ENCODE data around the gene NUDCD2.

Gene NUDCD2

GRCh38 chr5:163459819-163460561 lies at the start of gene NUDCD2:
NUDCD2 (minus strand) TSS chr5:163460102; CDS start chr5:163460050, 52 bp downstream.
- DNase-seq = peak; percentile 92

GRCh38 chr5:163509291-163509951 lies 49.5 kb upstream of the NUDCD2 start:
- DNase-seq = no peak

GRCh38 chr5:163508753-163509152 lies 48.9 kb upstream of the NUDCD2 start:
- no peak for DNase-seq

- DNase-seq = no peak
Measured at GRCh38 chr5:163506726-163507125, 46.8 kb upstream of the NUDCD2 start.

- DNase-seq = no peak
Measured at GRCh38 chr5:163506095-163506457, 46.2 kb upstream of the NUDCD2 start.

- DNase-seq = peak; percentile 71
Measured at GRCh38 chr5:163505368-163506094, 45.6 kb upstream of the NUDCD2 start, which contains the start of gene MAT2B. MAT2B (plus strand) TSS chr5:163505619; CDS start chr5:163505687, 68 bp downstream.

- no peak for DNase-seq
Measured at GRCh38 chr5:163505049-163505367, 45.1 kb upstream of the NUDCD2 start.

GRCh38 chr5:163504079-163504931 lies 44.4 kb upstream of the NUDCD2 start:
- DNase-seq = no peak

GRCh38 chr5:163503106-163504078 lies 43.5 kb upstream of the NUDCD2 start:
- DNase-seq = no peak

- no peak for DNase-seq
Measured at GRCh38 chr5:163502521-163502920, 42.6 kb upstream of the NUDCD2 start.

GRCh38 chr5:163498886-163499285 lies 39.0 kb upstream of the NUDCD2 start:
- DNase-seq = no peak

- no peak for DNase-seq
Measured at GRCh38 chr5:163497315-163497714, 37.4 kb upstream of the NUDCD2 start.

- DNase-seq = no peak
Measured at GRCh38 chr5:163496286-163496685, 36.4 kb upstream of the NUDCD2 start.

GRCh38 chr5:163489745-163490075 lies 29.8 kb upstream of the NUDCD2 start:
- DNase-seq = no peak

GRCh38 chr5:163489055-163489744 lies 29.3 kb upstream of the NUDCD2 start:
- no peak for DNase-seq

- no peak for DNase-seq
Measured at GRCh38 chr5:163478982-163479271, 19.0 kb upstream of the NUDCD2 start.

- no peak for DNase-seq
Measured at GRCh38 chr5:163478126-163478981, 18.5 kb upstream of the NUDCD2 start.

- no peak for DNase-seq
Measured at GRCh38 chr5:163475411-163475810, 15.5 kb upstream of the NUDCD2 start.

- DNase-seq = no peak
Measured at GRCh38 chr5:163473635-163474243, 13.8 kb upstream of the NUDCD2 start.

- DNase-seq = no peak
Measured at GRCh38 chr5:163467682-163468081, 7.8 kb upstream of the NUDCD2 start.

Data from NCI-H524 treated with DMSO at 0.1 percent for 48 hours (cell line).